Measurements from ENCODE around the gene YDJC. TPM values are rescaled to one million over a fixed set of nuclear protein-coding genes. Genes with fewer than 3 reads are reported as not detected.

YDJC gene
- total RNA-seq, 1 donor = 14.6 TPM

DNA sequence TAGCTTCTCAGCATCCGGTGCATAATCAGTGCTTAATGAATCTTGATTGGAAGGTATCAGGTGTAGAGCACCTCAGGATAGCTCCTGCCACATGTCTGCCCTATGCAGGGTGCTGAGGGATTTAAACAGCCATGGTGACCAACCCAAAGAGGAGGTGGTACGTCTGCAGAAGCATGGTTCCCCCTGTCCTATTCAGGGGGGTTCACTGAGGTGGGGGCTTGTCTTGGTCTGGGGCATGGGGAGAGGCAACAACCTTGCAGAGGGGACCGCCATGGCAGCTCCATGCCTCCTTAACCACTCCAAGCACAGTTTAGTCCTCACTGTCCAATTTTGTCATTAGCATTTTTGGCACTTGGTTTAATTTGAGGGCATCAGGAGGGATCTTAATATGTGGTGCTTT is 37.4 kb downstream of the YDJC start:
- no peak for DNase-seq (ENCODE audit: low read depth)
- H3K4me3 ChIP-seq (ENCODE audit: low read depth, low read length) = no peak overlapping the region
- TF ChIP-seq, protein P1, sequence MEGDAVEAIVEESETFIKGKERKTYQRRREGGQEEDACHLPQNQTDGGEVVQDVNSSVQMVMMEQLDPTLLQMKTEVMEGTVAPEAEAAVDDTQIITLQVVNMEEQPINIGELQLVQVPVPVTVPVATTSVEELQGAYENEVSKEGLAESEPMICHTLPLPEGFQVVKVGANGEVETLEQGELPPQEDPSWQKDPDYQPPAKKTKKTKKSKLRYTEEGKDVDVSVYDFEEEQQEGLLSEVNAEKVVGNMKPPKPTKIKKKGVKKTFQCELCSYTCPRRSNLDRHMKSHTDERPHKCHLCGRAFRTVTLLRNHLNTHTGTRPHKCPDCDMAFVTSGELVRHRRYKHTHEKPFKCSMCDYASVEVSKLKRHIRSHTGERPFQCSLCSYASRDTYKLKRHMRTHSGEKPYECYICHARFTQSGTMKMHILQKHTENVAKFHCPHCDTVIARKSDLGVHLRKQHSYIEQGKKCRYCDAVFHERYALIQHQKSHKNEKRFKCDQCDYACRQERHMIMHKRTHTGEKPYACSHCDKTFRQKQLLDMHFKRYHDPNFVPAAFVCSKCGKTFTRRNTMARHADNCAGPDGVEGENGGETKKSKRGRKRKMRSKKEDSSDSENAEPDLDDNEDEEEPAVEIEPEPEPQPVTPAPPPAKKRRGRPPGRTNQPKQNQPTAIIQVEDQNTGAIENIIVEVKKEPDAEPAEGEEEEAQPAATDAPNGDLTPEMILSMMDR (IDR thresholded peaks at IDR 0.05; ENCODE audit: insufficient read depth, low read length) = no peak

DNA sequence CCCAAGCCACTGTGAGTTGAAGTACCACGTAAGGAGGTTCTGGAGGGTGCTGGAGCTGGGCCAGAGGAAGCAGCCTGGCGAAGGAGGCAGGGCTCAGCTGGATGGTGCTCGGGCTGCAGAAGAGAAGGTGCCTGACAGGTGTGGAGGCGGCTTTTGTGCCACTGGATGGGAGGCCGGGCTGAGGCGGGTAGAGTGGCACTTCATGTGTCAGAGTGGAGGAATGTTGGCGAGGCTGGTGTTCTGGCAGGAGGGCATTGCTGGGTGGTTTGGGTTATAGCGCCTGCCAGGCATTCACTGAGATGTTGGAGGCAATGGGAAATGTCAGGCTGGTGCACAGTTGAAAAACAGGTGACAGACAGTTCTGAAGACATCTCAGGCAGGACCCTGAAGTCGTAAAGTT is 38.1 kb downstream of the YDJC start:
- no peak for DNase-seq (ENCODE audit: low read depth)
- no peak overlapping the region for H3K4me3 ChIP-seq (ENCODE audit: low read depth, low read length)
- TF ChIP-seq, protein P1 (IDR thresholded peaks at IDR 0.05; ENCODE audit: insufficient read depth, low read length) = no peak

DNA sequence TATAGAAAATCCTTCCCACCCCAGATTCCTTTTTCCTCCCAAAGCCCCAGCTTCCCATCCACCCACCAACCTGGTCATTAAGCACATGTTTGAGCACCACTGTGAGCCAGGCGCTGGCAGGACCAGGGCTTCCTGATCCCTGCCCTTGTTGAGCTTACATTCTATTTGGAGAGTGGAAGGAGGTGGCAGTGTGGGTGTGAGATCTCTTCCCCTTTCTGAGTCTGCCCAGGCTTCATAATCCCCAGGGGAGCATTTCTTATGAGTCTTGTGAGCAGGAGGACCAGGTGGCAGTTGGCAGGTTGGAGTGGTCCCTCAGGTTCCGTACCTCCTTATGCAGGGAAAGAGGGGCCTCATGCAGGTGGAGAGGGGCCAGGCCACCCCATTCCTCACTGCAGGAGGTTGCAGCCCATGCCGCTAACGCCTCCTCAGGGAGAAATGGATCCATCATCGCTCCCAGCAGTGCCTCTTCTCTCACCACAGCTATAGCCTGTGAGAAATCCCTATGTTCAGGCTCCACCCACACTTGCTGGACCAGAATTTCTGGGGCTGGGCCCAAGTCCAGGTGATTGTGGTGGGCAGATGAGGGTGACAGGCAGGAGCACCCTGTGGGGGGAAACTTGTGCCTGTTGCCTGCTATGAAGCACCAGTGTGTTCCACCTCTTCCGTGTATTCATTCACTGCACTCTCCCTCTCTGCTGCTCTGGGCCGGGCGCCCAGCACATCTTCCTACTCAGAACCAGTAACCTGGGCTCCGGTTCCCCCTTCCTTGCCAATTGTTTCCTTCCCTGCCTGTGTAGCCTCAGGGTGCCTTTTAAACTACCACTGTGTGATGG is 38.8 kb downstream of the YDJC start:
- H3K4me3 ChIP-seq (ENCODE audit: low read depth, low read length) = no peak overlapping the region
- DNase-seq (ENCODE audit: low read depth) = no peak
- TF ChIP-seq, protein P1 (IDR thresholded peaks at IDR 0.05; ENCODE audit: insufficient read depth, low read length) = no peak

DNA sequence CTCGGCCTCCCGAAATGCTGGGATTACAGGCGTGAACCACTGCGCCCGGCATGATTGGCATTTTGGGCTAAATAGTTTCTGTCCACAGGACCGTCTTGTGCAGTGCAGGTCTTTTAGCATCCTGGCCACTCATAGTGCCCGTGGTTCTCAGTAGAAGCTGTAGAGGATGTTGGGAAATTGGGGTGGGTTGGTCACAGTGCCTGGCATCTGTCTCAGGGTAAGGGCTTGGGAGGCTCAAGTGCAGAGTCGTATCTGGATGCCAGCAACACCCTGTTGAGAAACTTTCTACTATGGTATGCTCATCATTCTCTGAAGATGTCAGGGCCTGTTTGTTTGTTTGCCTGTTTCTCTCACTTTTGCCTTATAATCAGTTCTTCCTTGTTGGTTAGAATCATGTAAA is 40.4 kb downstream of the YDJC start:
- no peak overlapping the region for H3K4me3 ChIP-seq (ENCODE audit: low read depth, low read length)
- TF ChIP-seq, protein P1 (IDR thresholded peaks at IDR 0.05; ENCODE audit: insufficient read depth, low read length) = no peak
- DNase-seq (ENCODE audit: low read depth) = no peak

DNA sequence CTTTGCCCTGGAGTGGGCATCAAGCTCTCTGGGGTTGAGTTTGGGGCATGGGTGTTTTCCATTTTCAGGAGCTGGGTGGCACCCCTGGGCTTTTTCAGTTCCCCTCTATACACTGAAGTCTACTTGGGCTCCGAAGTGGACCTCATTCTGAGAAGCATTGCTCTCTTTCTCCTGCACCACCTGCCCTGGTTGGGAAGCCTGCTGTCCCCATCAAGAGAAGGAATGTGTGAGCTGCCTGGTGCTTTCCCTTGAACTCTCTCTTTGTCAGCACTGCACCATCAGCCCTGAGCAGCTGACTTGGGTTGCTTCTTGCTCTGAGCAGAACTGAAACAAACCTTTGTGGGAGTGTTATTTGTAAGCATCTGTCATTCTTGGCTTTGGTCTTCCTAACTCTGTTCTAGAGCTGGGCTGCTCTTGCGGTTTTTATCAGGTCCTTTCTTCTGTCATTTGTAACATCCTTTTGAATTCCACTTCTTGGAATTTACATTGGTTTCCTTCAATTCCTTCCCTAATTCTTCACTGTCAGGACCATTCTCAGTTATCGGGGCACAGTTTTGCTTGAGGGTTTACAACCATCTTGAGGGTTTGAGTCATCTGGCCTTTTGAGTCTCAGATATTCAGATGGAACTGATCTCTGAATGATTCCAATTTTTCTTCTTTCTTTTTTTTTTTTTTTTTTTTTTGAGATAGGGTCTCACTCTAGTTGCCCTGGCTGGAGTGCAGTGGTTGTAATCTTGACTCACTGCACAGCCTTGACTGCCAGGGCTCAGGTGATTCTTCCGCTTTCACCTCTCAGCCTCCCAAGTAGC is 41.8 kb downstream of the YDJC start:
- no peak overlapping the region for H3K4me3 ChIP-seq (ENCODE audit: low read depth, low read length)
- TF ChIP-seq, protein P1 (IDR thresholded peaks at IDR 0.05; ENCODE audit: insufficient read depth, low read length) = no peak
- DNase-seq (ENCODE audit: low read depth) = peak; percentile 76

DNA sequence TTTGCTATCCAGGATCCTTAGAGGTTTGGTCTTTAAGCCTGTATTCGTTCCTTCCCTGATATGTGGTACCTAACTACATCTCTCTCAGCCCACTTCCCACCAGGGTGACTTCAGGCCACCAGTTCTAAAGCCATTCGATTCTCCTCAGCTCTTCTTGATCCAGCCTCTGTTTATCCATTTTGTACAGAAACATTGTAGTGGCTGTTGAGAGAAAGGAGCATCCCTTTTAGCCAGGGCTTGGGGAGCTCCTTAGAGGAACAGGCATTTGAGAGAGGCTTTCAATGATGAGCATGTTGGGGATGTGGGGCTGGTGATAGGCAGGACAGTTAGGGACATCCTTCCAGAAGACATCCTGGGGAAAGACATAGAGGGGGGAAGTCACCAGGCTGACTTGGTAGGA is 44.4 kb downstream of the YDJC start:
- TF ChIP-seq, protein P1 (IDR thresholded peaks at IDR 0.05; ENCODE audit: insufficient read depth, low read length) = no peak
- DNase-seq (ENCODE audit: low read depth) = no peak
- H3K4me3 ChIP-seq (ENCODE audit: low read depth, low read length) = no peak overlapping the region

Data from fibroblast of the aortic adventitia (primary cell).